HepG2 (cell line): ENCODE data around the gene LTBR. TPM values are rescaled to one million over a fixed set of nuclear protein-coding genes. Genes with fewer than 3 reads are reported as not detected.

Source experiments
- FUBP1 ChIP-seq: sonication (generic); formaldehyde crosslinking; IDR thresholded peaks from 2 replicates; pipeline ENCODE4 v1.5.1; 2020; ENCODE audit warnings: missing genetic modification reagents, mild to moderate bottlenecking, borderline replicate concordance
- PITX1 ChIP-seq: sonication (generic); formaldehyde crosslinking; IDR thresholded peaks from 2 replicates; pipeline ENCODE4 v1.5.1; 2020; ENCODE audit warnings: mild to moderate bottlenecking, missing genetic modification reagents
- RFXANK ChIP-seq: IDR thresholded peaks from 2 replicates; pipeline ENCODE4 v1.6.1; 2016
- SNAI1 ChIP-seq: sonication (generic); formaldehyde crosslinking; IDR thresholded peaks from 2 replicates; pipeline ENCODE4 v1.5.0; 2020; ENCODE audit warnings: mild to moderate bottlenecking, missing genetic modification reagents, borderline replicate concordance
- ZBTB20 ChIP-seq: sonication (generic); formaldehyde crosslinking; IDR thresholded peaks from 2 replicates; pipeline ENCODE4 v1.8.1; 2023; ENCODE audit warnings: missing genetic modification reagents, low read depth, mild to moderate bottlenecking, borderline replicate concordance
- ZNF501 ChIP-seq: sonication (generic); formaldehyde crosslinking; IDR thresholded peaks from 2 replicates; pipeline ENCODE4 v1.5.1; 2020; ENCODE audit warnings: mild to moderate bottlenecking, moderate library complexity, missing genetic modification reagents
- ZNF503 ChIP-seq: sonication (generic); formaldehyde crosslinking; IDR thresholded peaks from 2 replicates; pipeline ENCODE4 v1.4.0; 2020; ENCODE audit warnings: missing genetic modification reagents
- ZNF543 ChIP-seq: sonication (generic); formaldehyde crosslinking; IDR thresholded peaks from 2 replicates; pipeline ENCODE4 v1.4.0; 2020; ENCODE audit warnings: mild to moderate bottlenecking, missing genetic modification reagents
- ZNF615 ChIP-seq: sonication (generic); formaldehyde crosslinking; IDR thresholded peaks from 2 replicates; pipeline ENCODE4 v1.5.0; 2020; ENCODE audit warnings: mild to moderate bottlenecking, missing genetic modification reagents, borderline replicate concordance
- ZNF883 ChIP-seq: sonication (generic); formaldehyde crosslinking; IDR thresholded peaks from 2 replicates; pipeline ENCODE4 v1.5.1; 2020; ENCODE audit warnings: mild to moderate bottlenecking, missing genetic modification reagents; ENCODE audit errors: not compliant biosample characterization
- ZXDC ChIP-seq: sonication (generic); formaldehyde crosslinking; IDR thresholded peaks from 2 replicates; pipeline ENCODE4 v1.5.0; 2020; ENCODE audit warnings: mild to moderate bottlenecking, missing genetic modification reagents
- polyA plus RNA-seq, 8 experiments: library from polyadenylated mRNA; depleted of rRNA in 3 of 8; stranded (reverse) in 7 of 8; unstranded in 1 of 8; fragments of >200 nt; fragmentation: Illumina TruSeq in 4 of 8; extraction: Trizol in 4 of 8; gene quantifications; 2 replicates each; pipeline versions ENCODE4 v1.2.1 to v1.2.3, GENCODE V29; 2011 to 2016; ENCODE audit warnings: low read depth in 4 of 8, missing spikeins in 1 of 8, mixed read lengths in 1 of 8; ENCODE audit not compliant: insufficient read depth in 1 of 8
- total RNA-seq, 5 experiments: library from RNA; depleted of rRNA; stranded (reverse); fragments of >200 nt; fragmentation: Illumina TruSeq; extraction: Trizol; gene quantifications; 2 replicates each; pipeline ENCODE4 v1.2.3, GENCODE V29; 2016; ENCODE audit warnings: low read depth in 1 of 5
- TF ChIP-seq, protein P1 (sequence below): sonication (generic); formaldehyde crosslinking; conservative IDR thresholded peaks from 2 replicates; pipeline ENCODE4 v1.4.0; 2020; ENCODE audit warnings: missing genetic modification reagents
- TF ChIP-seq, protein P2 (sequence below): sonication (generic); formaldehyde crosslinking; IDR thresholded peaks from 2 replicates; pipeline ENCODE4 v1.4.0; 2020; ENCODE audit warnings: missing genetic modification reagents, borderline replicate concordance
- TF ChIP-seq, protein P3 (sequence below): sonication (generic); formaldehyde crosslinking; IDR thresholded peaks from 2 replicates; pipeline ENCODE4 v1.4.0; 2020; ENCODE audit warnings: missing genetic modification reagents

Gene LTBR
- total and polyA plus RNA-seq, 2 of the 13 experiments (the other 11 are each of a cell fraction or from before 2014, with no cell fraction given), result 31.4 to 34.8 TPM

DNA sequence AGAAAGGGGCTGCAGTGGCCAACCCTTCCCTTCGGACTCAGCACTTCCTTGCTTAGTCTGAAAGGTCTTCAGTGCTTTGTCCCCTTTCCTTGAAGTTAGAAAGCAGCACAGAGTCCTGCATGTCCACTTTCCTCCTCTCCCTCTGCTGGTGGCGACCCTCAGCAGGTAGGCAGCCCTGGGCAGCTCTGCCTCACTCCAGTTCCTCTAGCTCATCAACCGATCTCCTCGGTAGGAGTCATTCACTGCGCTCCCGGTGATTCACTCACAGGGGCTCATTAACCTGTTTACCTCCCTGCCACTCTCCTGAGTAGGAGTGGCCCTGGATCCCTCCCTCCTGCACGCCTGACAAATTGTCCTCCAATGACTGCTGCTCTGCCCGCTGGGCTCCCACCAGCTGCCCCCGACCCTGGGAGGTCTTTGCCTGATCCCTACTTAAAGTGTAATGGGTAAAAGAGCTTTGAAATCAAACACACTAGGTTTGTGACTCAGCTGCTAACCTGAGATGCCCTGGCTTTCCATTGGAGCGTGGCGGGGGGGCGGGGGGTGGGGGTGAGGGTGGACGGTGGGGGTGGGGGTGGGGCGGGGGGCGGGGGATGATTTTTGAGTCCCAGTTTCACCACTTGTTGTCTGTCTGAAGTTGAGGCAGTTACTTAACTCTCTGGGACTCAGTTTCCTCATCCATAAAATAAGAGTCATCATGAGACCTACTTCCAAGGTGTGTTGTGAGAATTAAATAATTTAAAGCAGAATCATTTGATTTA is 12.8 kb upstream of the LTBR start (continued):
- TF ChIP-seq FUBP1 (CRISPR knock-in tag) (no peak), SNAI1 (CRISPR knock-in tag) (no peak), RFXANK (CRISPR knock-in tag) (no peak), ZNF883 (CRISPR knock-in tag) (no peak), ZNF501 (CRISPR knock-in tag) (no peak; the same call in 1 of the 2 replicates), PITX1 (peak; percentile 63), ZNF543 (CRISPR knock-in tag) (0 out of 2 replicates have a peak, but pooled peaks have one; percentile 45), ZBTB20 (CRISPR knock-in tag) (no peak), ZNF503 (CRISPR knock-in tag) (no peak; the same call in 1 of the 2 replicates), ZNF615 (CRISPR knock-in tag) (no peak), ZXDC (CRISPR knock-in tag) (no peak)
- TF ChIP-seq, protein P1, sequence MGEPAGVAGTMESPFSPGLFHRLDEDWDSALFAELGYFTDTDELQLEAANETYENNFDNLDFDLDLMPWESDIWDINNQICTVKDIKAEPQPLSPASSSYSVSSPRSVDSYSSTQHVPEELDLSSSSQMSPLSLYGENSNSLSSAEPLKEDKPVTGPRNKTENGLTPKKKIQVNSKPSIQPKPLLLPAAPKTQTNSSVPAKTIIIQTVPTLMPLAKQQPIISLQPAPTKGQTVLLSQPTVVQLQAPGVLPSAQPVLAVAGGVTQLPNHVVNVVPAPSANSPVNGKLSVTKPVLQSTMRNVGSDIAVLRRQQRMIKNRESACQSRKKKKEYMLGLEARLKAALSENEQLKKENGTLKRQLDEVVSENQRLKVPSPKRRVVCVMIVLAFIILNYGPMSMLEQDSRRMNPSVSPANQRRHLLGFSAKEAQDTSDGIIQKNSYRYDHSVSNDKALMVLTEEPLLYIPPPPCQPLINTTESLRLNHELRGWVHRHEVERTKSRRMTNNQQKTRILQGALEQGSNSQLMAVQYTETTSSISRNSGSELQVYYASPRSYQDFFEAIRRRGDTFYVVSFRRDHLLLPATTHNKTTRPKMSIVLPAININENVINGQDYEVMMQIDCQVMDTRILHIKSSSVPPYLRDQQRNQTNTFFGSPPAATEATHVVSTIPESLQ (CRISPR knock-in tag), result no peak
- TF ChIP-seq, protein P2, sequence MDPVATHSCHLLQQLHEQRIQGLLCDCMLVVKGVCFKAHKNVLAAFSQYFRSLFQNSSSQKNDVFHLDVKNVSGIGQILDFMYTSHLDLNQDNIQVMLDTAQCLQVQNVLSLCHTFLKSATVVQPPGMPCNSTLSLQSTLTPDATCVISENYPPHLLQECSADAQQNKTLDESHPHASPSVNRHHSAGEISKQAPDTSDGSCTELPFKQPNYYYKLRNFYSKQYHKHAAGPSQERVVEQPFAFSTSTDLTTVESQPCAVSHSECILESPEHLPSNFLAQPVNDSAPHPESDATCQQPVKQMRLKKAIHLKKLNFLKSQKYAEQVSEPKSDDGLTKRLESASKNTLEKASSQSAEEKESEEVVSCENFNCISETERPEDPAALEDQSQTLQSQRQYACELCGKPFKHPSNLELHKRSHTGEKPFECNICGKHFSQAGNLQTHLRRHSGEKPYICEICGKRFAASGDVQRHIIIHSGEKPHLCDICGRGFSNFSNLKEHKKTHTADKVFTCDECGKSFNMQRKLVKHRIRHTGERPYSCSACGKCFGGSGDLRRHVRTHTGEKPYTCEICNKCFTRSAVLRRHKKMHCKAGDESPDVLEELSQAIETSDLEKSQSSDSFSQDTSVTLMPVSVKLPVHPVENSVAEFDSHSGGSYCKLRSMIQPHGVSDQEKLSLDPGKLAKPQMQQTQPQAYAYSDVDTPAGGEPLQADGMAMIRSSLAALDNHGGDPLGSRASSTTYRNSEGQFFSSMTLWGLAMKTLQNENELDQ (CRISPR knock-in tag), result no peak
- TF ChIP-seq, protein P3, sequence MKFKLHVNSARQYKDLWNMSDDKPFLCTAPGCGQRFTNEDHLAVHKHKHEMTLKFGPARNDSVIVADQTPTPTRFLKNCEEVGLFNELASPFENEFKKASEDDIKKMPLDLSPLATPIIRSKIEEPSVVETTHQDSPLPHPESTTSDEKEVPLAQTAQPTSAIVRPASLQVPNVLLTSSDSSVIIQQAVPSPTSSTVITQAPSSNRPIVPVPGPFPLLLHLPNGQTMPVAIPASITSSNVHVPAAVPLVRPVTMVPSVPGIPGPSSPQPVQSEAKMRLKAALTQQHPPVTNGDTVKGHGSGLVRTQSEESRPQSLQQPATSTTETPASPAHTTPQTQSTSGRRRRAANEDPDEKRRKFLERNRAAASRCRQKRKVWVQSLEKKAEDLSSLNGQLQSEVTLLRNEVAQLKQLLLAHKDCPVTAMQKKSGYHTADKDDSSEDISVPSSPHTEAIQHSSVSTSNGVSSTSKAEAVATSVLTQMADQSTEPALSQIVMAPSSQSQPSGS (CRISPR knock-in tag), result peak; percentile 48; the same call in 1 of the 2 replicates
